Heart left ventricle (tissue), 16 donors: ENCODE data around the gene MARK4. TPM values are rescaled to one million over a fixed set of nuclear protein-coding genes. Genes with fewer than 3 reads are reported as not detected.

Experiments used
- ATAC-seq, 4 donors: fragments of 200-7000 bp; cut with Tn5 transposase; one replicate each; pipeline ENCODE4 v1.9.1; 2020 to 2022; ENCODE audit warnings: moderate library complexity in 4 of 4, mild to moderate bottlenecking in 3 of 4, moderate number of reproducible peaks in 1 of 4
- DNase-seq, 5 donors: peaks; one replicate each; pipeline ENCODE4 v3.0.0-alpha.2; 2020
- H3K27ac ChIP-seq, 12 donors: fragments of 200-600 bp; sonication (generic) in 4 of 12; one replicate each; pipeline versions ENCODE4 v1.5.0 to v1.8.0; 2016 to 2022; ENCODE audit warnings: mild to moderate bottlenecking in 2 of 12
- H3K27me3 ChIP-seq, 9 donors: fragments of 200-600 bp; sonication (generic) in 2 of 9; one replicate each; pipeline versions ENCODE4 v1.5.1 to v1.8.0; 2016 to 2022; ENCODE audit warnings: mild to moderate bottlenecking in 3 of 9
- H3K36me3 ChIP-seq, 9 donors: fragments of 200-600 bp; sonication (generic) in 2 of 9; one replicate each; pipeline versions ENCODE4 v1.5.0 to v1.8.0; 2018 to 2022; ENCODE audit warnings: mild to moderate bottlenecking in 2 of 9
- H3K4me1 ChIP-seq, 12 donors: fragments of 200-600 bp; sonication (generic) in 4 of 12; one replicate each; pipeline versions ENCODE4 v1.5.0 to v1.8.0; 2016 to 2022; ENCODE audit warnings: mild to moderate bottlenecking in 3 of 12
- H3K4me3 ChIP-seq, 12 donors: fragments of 200-600 bp; sonication (generic) in 4 of 12; one replicate each; pipeline versions ENCODE4 v1.5.0 to v1.8.0; 2017 to 2022; ENCODE audit warnings: mild to moderate bottlenecking in 9 of 12, moderate library complexity in 4 of 12
- H3K9me3 ChIP-seq, 12 donors: fragments of 200-600 bp; sonication (generic) in 4 of 12; one replicate each; pipeline versions ENCODE4 v1.5.0 to v1.8.0; 2016 to 2022; ENCODE audit warnings: mild to moderate bottlenecking in 1 of 12
- POLR2A ChIP-seq, 2 donors: fragments of 450-650 bp; IDR thresholded peaks; one replicate each; pipeline ENCODE4 v1.6.1; 2017; ENCODE audit warnings: antibody characterized with exemption in 2 of 2, mild to moderate bottlenecking in 2 of 2, moderate library complexity in 2 of 2
- WGBS, 4 donors: extraction: QIAGEN DNeasy Blood & Tissue Kit in 2 of 4; methylation state at CpG; one replicate each; pipeline versions ENCODE4 v1.1.5 to v1.1.7; 2013 to 2018; 5-methylcytosine and 5-hydroxymethylcytosine counted together
- intact Hi-C, 10 donors: fragments of 100-400 bp; cut with DNase I; formaldehyde crosslinking; loops; one replicate each; pipeline versions ENCODE4 v1.11.1 to v1.14.2; 2022
- polyA plus RNA-seq, 2 donors: library from polyadenylated mRNA; stranded (reverse); fragments of 200-250 nt; gene quantifications; one replicate each; pipeline ENCODE4 v1.2.3, GENCODE V29; 2013
- total RNA-seq, 9 donors: library from RNA; depleted of rRNA in 2 of 9; stranded (reverse); fragments of >200 nt in 2 of 9; fragmentation: NEBNext Ultra II Directional in 3 of 9; extraction: Animal tissue kit (Norgen Biotek cat#: 25700) in 3 of 9; gene quantifications; one replicate each; pipeline versions ENCODE4 v1.1.0 to v1.2.4, GENCODE V29; 2016 to 2023
- TF ChIP-seq, protein P1 (sequence below), 12 donors: fragments of 200-600 bp; sonication (generic) in 4 of 12; IDR thresholded peaks; one replicate each; pipeline versions ENCODE4 v1.5.0 to v1.8.0; 2018 to 2022; ENCODE audit warnings: antibody characterized with exemption in 12 of 12, mild to moderate bottlenecking in 5 of 12
- donor health status: ischemic (EF 13 %, LVEDD 7.1; RV severe dilation, severe dysfunction).
- donor health status: healthy with polysubstance abuse.
- donor health status: DM: no; HTN: yes; CAD: no.
- donor health status: DM: no; HTN: no; CAD: no.
- donor health status: ischemic (EF 25% LVEDD 6.9; RV normal size, moderate dysfunction).
- donor health status: ischemic (EF 25% LVEDD 5.7; RV mildly dilated, moderate dysfunction).
- donor health status: healthy.
- donor health status: DM: yes; HTN: yes; CAD: no.
- donor health status: ischemic (EF 35%, LVEDD 5.7; RV mildly dilated, moderate dysfunction).
- donor health status: nonischemic (EF 11% LVEDD 7.7; RV severe dilation, severe dysfunction).
- donor health status: DM: yes; HTN: yes; CAD: no.
- donor health status: PGD.
- donor health status: ischemic (EF 29% LVEDD 5.4; RV normal size, mild dysfunction).
- donor health status: nonischemic (EF 23%, LVEDD 6.1; RV moderate dilation, normal function).

The MARK4 gene
- total and polyA plus RNA-seq, 11 donors: 18.0 to 46.9 (median 28.6) TPM

DNA sequence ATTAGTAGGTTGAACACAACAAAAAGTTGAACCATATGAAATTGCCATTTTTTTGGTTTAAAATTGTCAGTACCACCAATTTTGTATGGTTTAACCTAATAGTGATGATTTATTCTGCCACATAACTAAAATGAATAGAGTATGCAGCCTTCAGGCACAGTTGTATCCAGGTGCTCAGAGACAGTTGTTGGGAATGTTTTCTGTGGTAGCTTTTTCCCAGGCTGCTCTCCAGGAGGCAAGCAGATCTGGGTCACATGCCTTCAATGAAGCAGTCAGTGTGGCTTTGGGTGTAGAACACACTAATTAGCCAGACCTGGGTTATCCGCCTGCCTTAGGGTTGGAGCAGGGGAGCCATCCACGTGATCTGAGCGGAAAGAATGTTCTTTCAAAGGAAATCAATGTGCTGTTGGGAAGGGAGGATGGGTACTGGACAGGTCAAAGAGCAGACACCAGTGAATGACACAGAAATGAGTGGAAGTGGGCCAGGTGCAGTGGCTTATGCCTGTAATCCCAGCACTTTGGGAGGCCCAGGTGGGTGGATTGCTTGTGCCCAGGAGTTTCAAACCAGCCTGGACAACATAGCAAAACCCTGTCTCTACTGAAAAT lies 28.6 kb downstream of the MARK4 start:
- TF ChIP-seq, protein P1, sequence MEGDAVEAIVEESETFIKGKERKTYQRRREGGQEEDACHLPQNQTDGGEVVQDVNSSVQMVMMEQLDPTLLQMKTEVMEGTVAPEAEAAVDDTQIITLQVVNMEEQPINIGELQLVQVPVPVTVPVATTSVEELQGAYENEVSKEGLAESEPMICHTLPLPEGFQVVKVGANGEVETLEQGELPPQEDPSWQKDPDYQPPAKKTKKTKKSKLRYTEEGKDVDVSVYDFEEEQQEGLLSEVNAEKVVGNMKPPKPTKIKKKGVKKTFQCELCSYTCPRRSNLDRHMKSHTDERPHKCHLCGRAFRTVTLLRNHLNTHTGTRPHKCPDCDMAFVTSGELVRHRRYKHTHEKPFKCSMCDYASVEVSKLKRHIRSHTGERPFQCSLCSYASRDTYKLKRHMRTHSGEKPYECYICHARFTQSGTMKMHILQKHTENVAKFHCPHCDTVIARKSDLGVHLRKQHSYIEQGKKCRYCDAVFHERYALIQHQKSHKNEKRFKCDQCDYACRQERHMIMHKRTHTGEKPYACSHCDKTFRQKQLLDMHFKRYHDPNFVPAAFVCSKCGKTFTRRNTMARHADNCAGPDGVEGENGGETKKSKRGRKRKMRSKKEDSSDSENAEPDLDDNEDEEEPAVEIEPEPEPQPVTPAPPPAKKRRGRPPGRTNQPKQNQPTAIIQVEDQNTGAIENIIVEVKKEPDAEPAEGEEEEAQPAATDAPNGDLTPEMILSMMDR (IDR thresholded peaks at IDR 0.05): no peak
- no peak for TF ChIP-seq POLR2A (IDR thresholded peaks at IDR 0.05)
- 90 to 94% (median 91%) methylated on average over 3 of the region's 3 CpGs for WGBS, 4 donors
- Histone ChIP-seq H3K27me3 (no peaks in the 10 kb centered on the region), H3K4me3 (no peak overlapping the region), H3K9me3 (no peaks in the 10 kb centered on the region), H3K27ac (no peak overlapping the region), H3K4me1 (peaks cover 0 to 14% (median 0%) of the 10 kb centered on the region in 12 donors), H3K36me3 (peaks cover 0 to 75% (median 64%) of the 10 kb centered on the region in 9 donors)
- DNase-seq (no peak), ATAC-seq (no peak)
- intact Hi-C loops: no loop called here

DNA sequence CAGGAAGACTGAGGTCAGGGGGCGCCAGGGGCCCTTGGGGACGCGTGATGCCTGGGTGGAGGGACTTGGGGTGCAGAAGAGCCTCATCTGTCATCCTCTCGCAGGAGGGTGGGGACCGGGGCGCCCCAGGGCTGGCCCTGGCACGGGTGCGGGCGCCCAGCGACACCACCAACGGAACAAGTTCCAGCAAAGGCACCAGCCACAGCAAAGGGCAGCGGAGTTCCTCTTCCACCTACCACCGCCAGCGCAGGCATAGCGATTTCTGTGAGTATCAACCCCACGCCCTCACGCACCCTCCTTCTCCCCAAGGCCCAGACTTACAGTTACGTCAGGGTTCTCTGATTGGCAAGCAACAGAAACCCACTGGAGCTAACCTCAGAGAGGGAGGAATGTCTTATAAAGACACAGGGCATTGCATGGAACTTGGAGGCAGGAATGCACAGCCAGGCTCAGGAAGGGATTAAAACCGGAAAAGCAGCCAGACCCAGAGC lies 29.4 kb downstream of the MARK4 start:
- H3K36me3 ChIP-seq: peaks cover 0 to 68% (median 56%) of the 10 kb centered on the region in 9 donors
- H3K9me3 ChIP-seq: no peaks in the 10 kb centered on the region
- intact Hi-C loops: no loop called here
- no peaks in the 10 kb centered on the region for H3K27me3 ChIP-seq
- H3K27ac ChIP-seq: no peak overlapping the region
- no peak for TF ChIP-seq POLR2A (IDR thresholded peaks at IDR 0.05)
- TF ChIP-seq, protein P1 (IDR thresholded peaks at IDR 0.05): no peak
- WGBS, 4 donors: 89 to 94% (median 92%) methylated on average over 17 to 19 of the region's 19 CpGs
- ATAC-seq (no peak), DNase-seq (no peak)
- peaks cover 0 to 14% (median 0%) of the 10 kb centered on the region in 12 donors for H3K4me1 ChIP-seq
- no peak overlapping the region for H3K4me3 ChIP-seq

DNA sequence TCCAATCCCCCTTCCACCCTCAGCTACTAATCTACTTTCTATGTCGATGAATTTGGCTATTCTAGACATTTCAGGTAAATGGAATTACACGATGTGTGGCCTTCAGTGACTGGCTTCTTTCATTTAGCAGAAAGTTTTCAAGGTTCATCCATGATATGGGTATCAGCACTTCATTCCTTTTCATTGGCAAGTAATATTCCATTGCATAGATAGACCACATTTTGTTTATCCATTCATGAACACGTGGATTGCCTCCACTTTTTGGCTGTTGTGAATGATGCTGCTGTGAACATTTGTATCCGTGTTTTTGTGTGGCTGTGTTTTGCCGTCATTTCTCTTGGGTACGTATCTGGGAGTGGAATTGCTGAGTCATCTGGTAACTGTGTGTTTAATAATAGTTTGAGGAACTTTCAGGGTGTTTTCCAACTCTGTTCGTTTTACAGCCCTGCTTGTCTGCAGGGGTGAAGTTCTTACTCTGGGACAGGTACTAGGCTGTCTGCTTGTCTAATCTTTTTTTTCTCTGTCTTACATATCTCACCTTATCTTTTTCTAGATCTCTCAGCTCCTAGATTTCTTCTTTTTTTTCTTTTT lies 32.5 kb downstream of the MARK4 start:
- intact Hi-C loops: no loop called here
- TF ChIP-seq, protein P1 (IDR thresholded peaks at IDR 0.05): no peak
- TF ChIP-seq POLR2A (IDR thresholded peaks at IDR 0.05): no peak
- no peak overlapping the region for H3K27ac ChIP-seq
- H3K36me3 ChIP-seq: peaks cover 0 to 76% (median 47%) of the 10 kb centered on the region in 9 donors
- WGBS, 4 donors: 73 to 95% (median 83%) methylated on average over 7 of the region's 7 CpGs
- DNase-seq (no peak), ATAC-seq (no peak)
- H3K4me3 ChIP-seq: no peak overlapping the region
- peaks cover 0 to 14% (median 0%) of the 10 kb centered on the region in 12 donors for H3K4me1 ChIP-seq
- H3K9me3 ChIP-seq: no peaks in the 10 kb centered on the region
- no peaks in the 10 kb centered on the region for H3K27me3 ChIP-seq

DNA sequence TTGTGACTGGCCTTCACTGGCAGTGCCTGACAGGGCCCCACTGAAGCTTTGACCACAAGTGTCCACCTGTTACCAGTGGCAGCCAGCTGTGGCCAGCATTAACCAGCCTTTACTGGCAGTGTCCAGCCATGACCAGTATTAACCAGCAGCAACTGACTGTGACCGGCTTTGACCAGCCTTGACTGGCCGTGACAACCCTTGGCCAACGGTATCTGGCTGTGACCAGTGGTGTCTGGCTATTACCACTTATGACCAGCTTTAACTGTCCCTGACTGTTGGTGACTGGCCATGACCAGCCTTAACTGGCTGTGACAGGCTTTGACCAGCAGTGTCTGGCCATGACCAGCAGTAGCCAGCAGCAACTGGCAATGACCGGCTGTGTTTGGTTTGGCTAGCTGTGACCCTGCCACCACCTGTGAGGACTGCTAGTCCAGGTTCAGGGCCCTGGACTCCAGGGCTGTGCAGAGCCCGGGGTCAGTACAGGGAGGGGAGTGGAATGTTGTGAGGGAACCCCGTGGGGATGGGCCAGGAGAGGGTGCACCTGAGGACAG lies 39.4 kb downstream of the MARK4 start:
- peaks cover 0 to 12% (median 2%) of the 10 kb centered on the region in 12 donors for H3K9me3 ChIP-seq
- H3K27ac ChIP-seq: no peak overlapping the region
- H3K27me3 ChIP-seq: no peaks in the 10 kb centered on the region
- peaks cover 0 to 12% (median 1%) of the 10 kb centered on the region in 12 donors for H3K4me1 ChIP-seq
- ATAC-seq (no peak), DNase-seq (no peak)
- H3K36me3 ChIP-seq: peaks cover 0 to 51% (median 42%) of the 10 kb centered on the region in 9 donors
- intact Hi-C loops: no loop called here
- 88 to 96% (median 94%) methylated on average over 5 to 6 of the region's 6 CpGs for WGBS, 4 donors
- no peak overlapping the region for H3K4me3 ChIP-seq
- TF ChIP-seq, protein P1 (IDR thresholded peaks at IDR 0.05): no peak
- TF ChIP-seq POLR2A (IDR thresholded peaks at IDR 0.05): no peak
